ENCODE data around the gene CDH4. TPM values are rescaled to one million over a fixed set of nuclear protein-coding genes. Genes with fewer than 3 reads are reported as not detected.

Gene CDH4
- total RNA-seq, 1 donor from 2014 or later: 0.99 TPM

DNA sequence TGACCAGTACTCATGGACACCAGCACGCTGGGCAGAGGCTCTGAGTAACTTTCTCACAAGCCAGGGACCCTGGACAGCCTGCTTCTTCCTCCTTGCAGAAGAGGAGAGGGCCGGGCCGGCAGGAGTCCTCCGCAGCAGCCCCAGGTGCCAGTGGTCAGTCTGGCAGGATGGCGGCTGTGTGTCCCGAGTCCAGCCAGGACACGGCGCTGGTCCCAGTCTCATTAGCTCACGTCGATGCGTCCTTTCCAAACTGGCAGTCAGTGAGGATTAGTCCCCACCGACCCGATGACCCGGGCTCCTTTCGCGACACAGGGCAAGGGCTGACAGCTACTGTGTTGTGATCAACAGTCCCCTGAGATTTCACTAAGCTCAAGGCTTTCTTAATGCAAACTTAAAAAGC, 546.6 kb downstream of the CDH4 start:
- Mint-ChIP-seq H3K36me3 (ENCODE audit: low read depth) (no peaks in the 10 kb centered on the region), H3K27me3 (ENCODE audit: low read depth) (peaks cover 4% of the 10 kb centered on the region), H3K4me3 (ENCODE audit: unreplicated experiment) (no peak overlapping the region), H3K27ac (ENCODE audit: unreplicated experiment) (no peak overlapping the region), H3K9me3 (ENCODE audit: low read depth) (no peaks in the 10 kb centered on the region), H3K4me1 (ENCODE audit: low read depth) (peaks cover 3% of the 10 kb centered on the region)
- TF ChIP-seq, protein P1, sequence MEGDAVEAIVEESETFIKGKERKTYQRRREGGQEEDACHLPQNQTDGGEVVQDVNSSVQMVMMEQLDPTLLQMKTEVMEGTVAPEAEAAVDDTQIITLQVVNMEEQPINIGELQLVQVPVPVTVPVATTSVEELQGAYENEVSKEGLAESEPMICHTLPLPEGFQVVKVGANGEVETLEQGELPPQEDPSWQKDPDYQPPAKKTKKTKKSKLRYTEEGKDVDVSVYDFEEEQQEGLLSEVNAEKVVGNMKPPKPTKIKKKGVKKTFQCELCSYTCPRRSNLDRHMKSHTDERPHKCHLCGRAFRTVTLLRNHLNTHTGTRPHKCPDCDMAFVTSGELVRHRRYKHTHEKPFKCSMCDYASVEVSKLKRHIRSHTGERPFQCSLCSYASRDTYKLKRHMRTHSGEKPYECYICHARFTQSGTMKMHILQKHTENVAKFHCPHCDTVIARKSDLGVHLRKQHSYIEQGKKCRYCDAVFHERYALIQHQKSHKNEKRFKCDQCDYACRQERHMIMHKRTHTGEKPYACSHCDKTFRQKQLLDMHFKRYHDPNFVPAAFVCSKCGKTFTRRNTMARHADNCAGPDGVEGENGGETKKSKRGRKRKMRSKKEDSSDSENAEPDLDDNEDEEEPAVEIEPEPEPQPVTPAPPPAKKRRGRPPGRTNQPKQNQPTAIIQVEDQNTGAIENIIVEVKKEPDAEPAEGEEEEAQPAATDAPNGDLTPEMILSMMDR (IDR thresholded peaks at IDR 0.05): no peak
- DNase-seq (ENCODE audit: low spot score): peak; percentile 65

DNA sequence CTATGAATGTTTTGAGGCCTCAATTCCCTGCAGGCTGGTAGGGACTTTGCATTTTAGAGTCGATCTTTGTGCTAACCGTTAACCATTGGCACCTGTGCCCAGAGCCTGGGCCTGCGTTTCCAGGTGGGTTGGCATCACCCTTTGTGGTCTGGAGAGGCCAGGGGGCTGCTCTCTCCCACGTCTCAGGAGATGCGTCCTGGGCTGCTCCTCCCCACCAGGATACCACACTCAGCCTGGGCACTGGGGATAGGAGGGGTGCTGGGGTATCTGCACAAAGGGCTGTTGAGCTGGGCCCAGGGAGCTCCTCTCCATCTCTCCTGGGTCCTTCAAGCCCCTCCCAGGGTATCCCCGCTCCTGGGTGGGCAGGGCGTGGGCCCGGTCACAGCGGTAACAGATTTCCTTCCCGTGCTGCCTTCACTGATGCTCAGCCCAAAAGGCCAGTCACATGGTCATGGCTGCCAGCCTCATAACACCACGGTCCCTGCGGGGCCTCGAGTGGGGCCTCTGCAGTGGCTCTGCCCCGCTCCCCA, 547.4 kb downstream of the CDH4 start:
- no peaks in the 10 kb centered on the region for H3K36me3 Mint-ChIP-seq (ENCODE audit: low read depth)
- H3K9me3 Mint-ChIP-seq (ENCODE audit: low read depth): no peaks in the 10 kb centered on the region
- TF ChIP-seq, protein P1 (IDR thresholded peaks at IDR 0.05): no peak
- peaks cover 11% of the 10 kb centered on the region for H3K27me3 Mint-ChIP-seq (ENCODE audit: low read depth)
- DNase-seq (ENCODE audit: low spot score): peak; percentile 54
- H3K4me3 Mint-ChIP-seq (ENCODE audit: unreplicated experiment): no peak overlapping the region
- peaks cover 3% of the 10 kb centered on the region for H3K4me1 Mint-ChIP-seq (ENCODE audit: low read depth)
- H3K27ac Mint-ChIP-seq (ENCODE audit: unreplicated experiment): no peak overlapping the region

DNA sequence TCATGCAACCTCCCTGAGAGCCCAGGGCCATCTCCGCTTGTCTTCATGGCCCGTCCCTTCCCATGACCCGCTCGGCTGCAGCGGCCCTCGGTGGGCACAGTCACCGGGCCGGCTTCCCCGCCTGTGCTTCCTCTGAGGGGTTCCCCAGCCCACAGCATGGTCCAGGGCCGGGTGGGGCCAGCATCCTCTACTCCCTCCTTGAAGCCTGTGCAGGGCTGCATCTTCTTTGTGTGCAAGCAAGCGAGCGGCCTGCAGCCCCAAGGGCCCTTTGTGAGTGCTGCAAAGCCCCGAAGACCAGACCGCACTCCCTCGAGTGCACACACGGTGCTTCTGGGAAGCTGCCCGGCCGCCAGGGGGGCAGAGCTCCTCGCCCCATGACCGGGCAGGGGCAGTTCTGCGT, 547.9 kb downstream of the CDH4 start:
- no peaks in the 10 kb centered on the region for H3K36me3 Mint-ChIP-seq (ENCODE audit: low read depth)
- peaks cover 15% of the 10 kb centered on the region for H3K27me3 Mint-ChIP-seq (ENCODE audit: low read depth)
- peaks cover 3% of the 10 kb centered on the region for H3K4me1 Mint-ChIP-seq (ENCODE audit: low read depth)
- H3K4me3 Mint-ChIP-seq (ENCODE audit: unreplicated experiment): no peak overlapping the region
- TF ChIP-seq, protein P1 (IDR thresholded peaks at IDR 0.05): no peak
- DNase-seq (ENCODE audit: low spot score): peak; percentile 84
- H3K9me3 Mint-ChIP-seq (ENCODE audit: low read depth): no peaks in the 10 kb centered on the region
- H3K27ac Mint-ChIP-seq (ENCODE audit: unreplicated experiment): no peak overlapping the region

DNA sequence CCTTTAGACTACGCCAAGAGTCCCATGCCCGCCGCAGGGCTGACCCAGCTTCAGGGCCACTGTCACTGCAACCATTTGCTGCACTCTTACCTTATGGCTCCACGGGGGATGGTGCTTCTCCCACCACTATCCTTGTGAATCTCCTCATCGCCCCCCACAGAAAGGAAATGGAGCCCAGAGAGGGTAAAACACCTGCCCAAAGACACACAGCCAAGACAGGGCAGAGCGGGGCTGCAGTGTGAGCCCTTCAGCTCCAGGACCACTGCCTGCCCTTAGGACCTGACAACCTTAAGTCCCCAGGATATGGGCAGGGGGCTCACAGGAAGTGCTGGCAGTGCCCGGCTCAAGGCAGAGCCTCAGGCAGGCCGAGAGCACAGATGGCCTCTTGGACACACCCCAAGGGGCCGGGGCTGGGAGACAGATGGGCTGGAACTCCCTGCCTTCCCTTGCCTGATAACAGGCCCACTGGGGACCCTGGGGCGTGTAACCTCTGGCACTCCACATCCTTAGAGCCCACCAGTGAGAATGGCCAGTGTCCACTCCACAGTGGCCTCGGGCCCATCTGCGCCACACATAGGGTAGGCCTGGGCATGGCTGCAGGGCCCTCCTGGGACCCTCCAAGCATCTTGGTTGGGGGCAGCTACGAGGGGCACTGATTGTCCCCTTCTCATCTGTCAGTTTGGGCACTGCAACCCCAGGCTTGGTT, 548.5 kb downstream of the CDH4 start:
- DNase-seq (ENCODE audit: low spot score): peak; percentile 80
- peaks cover 17% of the 10 kb centered on the region for H3K27me3 Mint-ChIP-seq (ENCODE audit: low read depth)
- no peaks in the 10 kb centered on the region for H3K9me3 Mint-ChIP-seq (ENCODE audit: low read depth)

DNA sequence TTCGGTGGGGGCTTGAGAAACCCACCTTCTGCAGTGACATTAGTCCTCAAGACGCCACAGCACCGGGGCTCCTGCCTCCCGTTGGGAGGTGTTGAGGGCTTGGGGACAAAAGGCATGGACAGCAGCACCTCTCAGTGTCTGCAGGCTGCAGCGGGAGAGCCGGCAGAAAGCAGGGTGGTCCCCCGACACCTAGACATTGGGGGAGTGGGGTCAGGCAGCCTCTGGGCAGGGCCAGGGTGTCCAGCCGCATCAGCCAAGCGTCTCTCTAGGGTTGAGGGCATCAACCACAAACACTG, 549.0 kb downstream of the CDH4 start:
- no peak for DNase-seq (ENCODE audit: low spot score)
- Mint-ChIP-seq H3K4me1 (ENCODE audit: low read depth) (peaks cover 3% of the 10 kb centered on the region), H3K4me3 (ENCODE audit: unreplicated experiment) (no peak overlapping the region), H3K36me3 (ENCODE audit: low read depth) (no peaks in the 10 kb centered on the region), H3K9me3 (ENCODE audit: low read depth) (no peaks in the 10 kb centered on the region), H3K27ac (ENCODE audit: unreplicated experiment) (no peak overlapping the region), H3K27me3 (ENCODE audit: low read depth) (peaks cover 21% of the 10 kb centered on the region)
- TF ChIP-seq, protein P1 (IDR thresholded peaks at IDR 0.05): no peak

More for the DNA sequence above, 548.5 kb downstream of the CDH4 start:
- H3K4me3 Mint-ChIP-seq (ENCODE audit: unreplicated experiment): no peak overlapping the region
- H3K4me1 Mint-ChIP-seq (ENCODE audit: low read depth): peaks cover 3% of the 10 kb centered on the region
- H3K36me3 Mint-ChIP-seq (ENCODE audit: low read depth): no peaks in the 10 kb centered on the region
- TF ChIP-seq, protein P1 (IDR thresholded peaks at IDR 0.05): no peak
- no peak overlapping the region for H3K27ac Mint-ChIP-seq (ENCODE audit: unreplicated experiment)
